GM19395 (cell line): ENCODE measurements around the gene ZNF555.

Source experiments
- ATAC-seq: cut with Tn5 transposase; IDR thresholded peaks from one replicate; pipeline ENCODE4 v1.9.1; 2021; ENCODE audit warnings: mild to moderate bottlenecking, moderate library complexity; ENCODE audit not compliant: unreplicated experiment

The ZNF555 gene

GRCh38 chr19:2822846-2823245 is 18.4 kb upstream of the ZNF555 start:
- ATAC-seq: no peak

- ATAC-seq: no peak
These were observed 17.6 kb upstream of the ZNF555 start for GRCh38 chr19:2823646-2824045.

- no peak for ATAC-seq
These were observed 17.1 kb upstream of the ZNF555 start for GRCh38 chr19:2824129-2824528.

- ATAC-seq: no peak
These were observed 14.3 kb upstream of the ZNF555 start for GRCh38 chr19:2827022-2827421.

GRCh38 chr19:2827840-2828489 is 13.3 kb upstream of the ZNF555 start:
- no peak for ATAC-seq

GRCh38 chr19:2834294-2834871 is 6.9 kb upstream of the ZNF555 start:
- ATAC-seq: no peak

GRCh38 chr19:2837430-2837829 is 3.8 kb upstream of the ZNF555 start:
- ATAC-seq: no peak

GRCh38 chr19:2841855-2842574 is 740 bp downstream of the ZNF555 start:
- ATAC-seq: no peak

GRCh38 chr19:2845107-2845506 is 3.8 kb downstream of the ZNF555 start:
- ATAC-seq: no peak

GRCh38 chr19:2846180-2846894 is 5.1 kb downstream of the ZNF555 start:
- ATAC-seq: no peak

- no peak for ATAC-seq
These were observed 6.2 kb downstream of the ZNF555 start for GRCh38 chr19:2847507-2847906.

GRCh38 chr19:2848616-2849015 is 7.3 kb downstream of the ZNF555 start:
- no peak for ATAC-seq

GRCh38 chr19:2850256-2850925 is 9.1 kb downstream of the ZNF555 start:
- no peak for ATAC-seq

GRCh38 chr19:2852598-2852997 is 11.3 kb downstream of the ZNF555 start:
- ATAC-seq: no peak

- ATAC-seq: no peak
These were observed 11.8 kb downstream of the ZNF555 start for GRCh38 chr19:2853015-2853606.

GRCh38 chr19:2854849-2855248 is 13.6 kb downstream of the ZNF555 start:
- no peak for ATAC-seq

GRCh38 chr19:2856457-2857050 is 15.3 kb downstream of the ZNF555 start:
- no peak for ATAC-seq

GRCh38 chr19:2858864-2859263 is 17.6 kb downstream of the ZNF555 start:
- no peak for ATAC-seq

- no peak for ATAC-seq
These were observed 22.5 kb downstream of the ZNF555 start for GRCh38 chr19:2863816-2864215.

- ATAC-seq: no peak
These were observed 24.2 kb downstream of the ZNF555 start for GRCh38 chr19:2865334-2866100.
